Brain microvascular endothelial cell (primary cell): ENCODE measurements around the gene TMEM187.

Experiments
- DNase-seq: peaks from one replicate; pipeline ENCODE4 v3.0.0-alpha.2; 2020
- H3K27ac ChIP-seq: fragments of 250-450 bp; sonication (Bioruptor Pico); 2 replicates; pipeline ENCODE4 v1.5.1; 2020; ENCODE audit warnings: mild to moderate bottlenecking, moderate library complexity
- H3K27me3 ChIP-seq: fragments of 250-450 bp; sonication (Bioruptor Pico); replicated peaks from 2 replicates; pipeline ENCODE4 v1.5.1; 2020; ENCODE audit warnings: mild to moderate bottlenecking
- H3K36me3 ChIP-seq: fragments of 250-450 bp; sonication (Bioruptor Pico); replicated peaks from 2 replicates; pipeline ENCODE4 v1.5.1; 2020; ENCODE audit warnings: mild to moderate bottlenecking
- H3K4me3 ChIP-seq: 2 replicates; pipeline ENCODE4 v1.5.1; 2011; ENCODE audit warnings: low read depth, mild to moderate bottlenecking, control low read depth, low read length, moderate library complexity
- in situ Hi-C: cut with HindIII; loops from 2 replicates; pipeline ENCODE4 v1.10.0; 2017; ENCODE audit warnings: low sequenced_read_pairs, low pct_ligation_motif_present
- TF ChIP-seq, protein P1 (sequence below): IDR thresholded peaks from 2 replicates; pipeline ENCODE4 v1.5.1; 2011; ENCODE audit warnings: low read depth, mild to moderate bottlenecking, moderate library complexity, low read length, control low read depth, inconsistent platforms; ENCODE audit errors: missing control alignments

TMEM187 gene

GRCh38 chrX:153999359-154000037 lies 26.9 kb downstream of the TMEM187 start:
- TF ChIP-seq, protein P1, sequence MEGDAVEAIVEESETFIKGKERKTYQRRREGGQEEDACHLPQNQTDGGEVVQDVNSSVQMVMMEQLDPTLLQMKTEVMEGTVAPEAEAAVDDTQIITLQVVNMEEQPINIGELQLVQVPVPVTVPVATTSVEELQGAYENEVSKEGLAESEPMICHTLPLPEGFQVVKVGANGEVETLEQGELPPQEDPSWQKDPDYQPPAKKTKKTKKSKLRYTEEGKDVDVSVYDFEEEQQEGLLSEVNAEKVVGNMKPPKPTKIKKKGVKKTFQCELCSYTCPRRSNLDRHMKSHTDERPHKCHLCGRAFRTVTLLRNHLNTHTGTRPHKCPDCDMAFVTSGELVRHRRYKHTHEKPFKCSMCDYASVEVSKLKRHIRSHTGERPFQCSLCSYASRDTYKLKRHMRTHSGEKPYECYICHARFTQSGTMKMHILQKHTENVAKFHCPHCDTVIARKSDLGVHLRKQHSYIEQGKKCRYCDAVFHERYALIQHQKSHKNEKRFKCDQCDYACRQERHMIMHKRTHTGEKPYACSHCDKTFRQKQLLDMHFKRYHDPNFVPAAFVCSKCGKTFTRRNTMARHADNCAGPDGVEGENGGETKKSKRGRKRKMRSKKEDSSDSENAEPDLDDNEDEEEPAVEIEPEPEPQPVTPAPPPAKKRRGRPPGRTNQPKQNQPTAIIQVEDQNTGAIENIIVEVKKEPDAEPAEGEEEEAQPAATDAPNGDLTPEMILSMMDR = no peak
- DNase-seq = no peak
- no peaks in the 10 kb centered on the region for H3K27me3 ChIP-seq
- in situ Hi-C loops = no loop called here
- H3K27ac ChIP-seq = no peak overlapping the region
- no peaks in the 10 kb centered on the region for H3K36me3 ChIP-seq
- H3K4me3 ChIP-seq = no peak overlapping the region

DNA sequence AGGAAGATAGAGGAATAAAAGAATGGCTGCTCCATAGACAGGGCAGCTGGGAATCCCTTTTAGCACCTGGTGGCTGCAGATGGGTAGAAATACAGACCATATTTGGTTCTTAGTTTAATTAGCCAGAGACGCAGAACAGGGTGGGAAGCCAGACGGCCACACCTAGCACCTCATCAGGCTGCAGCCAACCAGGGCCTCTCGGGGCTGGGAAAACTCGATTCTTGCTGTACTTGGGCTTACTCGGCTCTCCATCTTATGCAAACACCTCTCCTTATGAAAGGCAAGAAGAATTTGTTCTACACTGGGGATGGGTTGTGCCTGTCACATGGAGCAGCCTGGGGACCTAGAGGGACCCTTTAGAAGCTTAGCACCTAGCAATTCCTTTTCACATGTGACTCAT lies 27.5 kb downstream of the TMEM187 start:
- H3K4me3 ChIP-seq = no peak overlapping the region
- DNase-seq = no peak
- in situ Hi-C loops = no loop called here

DNA sequence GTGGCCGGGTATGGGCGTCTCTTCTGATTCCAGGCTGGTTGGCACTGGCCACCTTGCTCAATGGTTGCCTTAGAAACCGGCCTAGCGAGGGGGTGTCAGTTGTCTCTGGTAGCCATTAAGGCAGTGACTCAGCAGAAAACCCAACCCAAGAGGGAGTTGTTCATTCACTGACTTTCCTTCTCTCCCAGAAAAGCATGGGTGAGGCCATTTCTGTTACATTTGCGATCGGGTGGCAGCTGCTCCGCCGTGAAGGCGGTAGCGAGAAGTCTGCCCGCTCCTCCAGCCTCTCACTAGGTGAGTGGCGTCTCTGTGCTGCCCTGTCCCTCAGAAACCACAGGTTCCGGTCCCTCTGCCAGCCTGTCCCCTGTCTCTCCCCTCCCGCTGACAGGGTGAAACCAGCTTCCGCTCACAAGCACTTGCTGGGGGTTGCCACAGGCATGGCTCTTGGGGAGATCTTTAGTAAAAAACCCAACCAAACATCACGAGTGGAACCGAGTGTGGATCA lies 29.7 kb downstream of the TMEM187 start:
- no peak for DNase-seq
- Histone ChIP-seq H3K27ac (no peak overlapping the region), H3K36me3 (no peaks in the 10 kb centered on the region), H3K27me3 (no peaks in the 10 kb centered on the region), H3K4me3 (no peak overlapping the region)
- in situ Hi-C loops = no loop called here
- TF ChIP-seq, protein P1 = no peak

More for the DNA sequence above, 27.5 kb downstream of the TMEM187 start:
- TF ChIP-seq, protein P1 = no peak
- H3K27me3 ChIP-seq = no peaks in the 10 kb centered on the region
- H3K36me3 ChIP-seq = no peaks in the 10 kb centered on the region
- no peak overlapping the region for H3K27ac ChIP-seq

DNA sequence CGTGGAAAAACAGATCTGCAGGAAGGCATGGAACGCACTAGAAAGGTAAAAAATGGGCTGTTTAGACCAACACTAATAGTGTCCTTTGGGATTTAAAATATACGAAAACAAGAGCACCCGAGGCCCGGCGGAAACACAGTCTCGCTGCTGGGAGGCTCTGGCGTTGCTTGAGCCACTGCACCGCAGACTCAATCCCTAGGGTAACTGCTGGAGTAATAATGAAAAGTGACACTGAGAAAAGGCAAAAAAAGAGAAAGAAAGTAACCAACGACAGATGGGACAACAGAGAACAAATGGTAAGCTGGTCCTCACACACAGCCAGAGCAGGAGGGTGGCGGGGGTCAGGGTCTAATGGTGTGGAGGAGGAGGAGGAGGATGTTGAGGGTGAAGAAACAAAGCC lies 31.8 kb downstream of the TMEM187 start:
- Histone ChIP-seq H3K36me3 (no peaks in the 10 kb centered on the region), H3K27ac (no peak overlapping the region), H3K4me3 (no peak overlapping the region), H3K27me3 (no peaks in the 10 kb centered on the region)
- TF ChIP-seq, protein P1 = no peak
- no peak for DNase-seq
- in situ Hi-C loops = no loop called here

DNA sequence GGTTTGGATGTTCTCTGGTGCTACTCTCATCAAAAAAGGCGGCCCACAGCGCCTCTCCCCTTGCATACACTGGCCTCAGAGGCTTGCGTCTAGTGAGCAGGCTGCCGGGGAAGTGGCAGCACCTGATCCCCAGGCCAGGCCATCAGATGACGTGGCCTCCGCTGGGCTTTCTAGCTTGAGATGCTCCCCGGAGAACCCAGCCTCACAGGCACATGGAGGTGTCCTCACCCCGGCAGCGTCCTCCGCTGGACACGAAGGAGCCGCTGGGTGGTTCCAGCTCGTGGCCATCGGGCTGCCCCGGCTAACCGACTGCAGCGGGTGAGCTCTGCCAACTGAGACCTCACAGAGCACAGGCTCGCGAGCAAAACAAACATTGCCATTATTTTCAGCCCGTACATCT lies 34.4 kb downstream of the TMEM187 start:
- TF ChIP-seq, protein P1 = no peak
- peaks cover 3% of the 10 kb centered on the region for H3K36me3 ChIP-seq
- in situ Hi-C loops = no loop called here
- no peaks in the 10 kb centered on the region for H3K27me3 ChIP-seq
- H3K4me3 ChIP-seq = no peak overlapping the region
- H3K27ac ChIP-seq = no peak overlapping the region
- no peak for DNase-seq

- in situ Hi-C loops = no loop called here
Observed at GRCh38 chrX:154008521-154008920, 36.0 kb downstream of the TMEM187 start.

More at GRCh38 chrX:154008521-154008920, 36.0 kb downstream of the TMEM187 start:
- Histone ChIP-seq H3K36me3 (peaks cover 3% of the 10 kb centered on the region), H3K4me3 (no peak overlapping the region), H3K27me3 (no peaks in the 10 kb centered on the region), H3K27ac (no peak overlapping the region)
- TF ChIP-seq, protein P1 = no peak
- DNase-seq = no peak
